Caco-2 (cell line): ENCODE data around the gene ACOXL. TPM values are rescaled to one million over a fixed set of nuclear protein-coding genes. Genes with fewer than 3 reads are reported as not detected.

Source experiments
- BruUV-seq: library from RNA; stranded (reverse); fragments of 400-500 nt; replicated peaks from 2 replicates; lab custom pipeline; 2021; lab: Mats Ljungman, UMichigan
- CTCF ChIA-PET: fragments of 300-600 bp; sonication (Branson Sonifier 250); formaldehyde crosslinking; loops from one replicate; lab custom pipeline; 2022; ENCODE audit warnings: antibody characterized with exemption; lab: Charles Lee
- POLR2A ChIA-PET: fragments of 300-600 bp; sonication (Branson Sonifier 250); formaldehyde crosslinking; loops from one replicate; lab custom pipeline; 2022; ENCODE audit warnings: antibody characterized with exemption; lab: Charles Lee
- DNase-seq, 2 experiments: peaks; one replicate each; pipeline versions ENCODE4 v3.0.0 to v3.0.0-alpha.2; 2020 to 2022
- H3K27me3 ChIP-seq: replicated peaks from 2 replicates; pipeline ENCODE4 v1.6.0; 2011; ENCODE audit warnings: low read length; ENCODE audit not compliant: control insufficient read depth, insufficient read depth
- H3K36me3 ChIP-seq: 2 replicates; pipeline ENCODE4 v1.5.1; 2011; ENCODE audit warnings: low read length; ENCODE audit not compliant: control insufficient read depth, insufficient read depth
- H3K4me1 ChIP-seq: fragments of 250-450 bp; sonication (Bioruptor Pico); 2 replicates; pipeline ENCODE4 v1.5.1; 2020; ENCODE audit warnings: mild to moderate bottlenecking
- H3K4me3 ChIP-seq: 2 replicates; pipeline ENCODE4 v1.5.1; 2011; ENCODE audit warnings: low read depth, mild to moderate bottlenecking, control low read depth, low read length
- H3K9me3 ChIP-seq: fragments of 250-450 bp; sonication (Bioruptor Pico); 2 replicates; pipeline ENCODE4 v1.5.1; 2020; ENCODE audit warnings: mild to moderate bottlenecking, moderate library complexity
- H3K27ac Mint-ChIP-seq: one replicate; pipeline ENCODE4 v1.8.0; 2022; ENCODE audit warnings: mixed read lengths; ENCODE audit not compliant: unreplicated experiment
- H3K27me3 Mint-ChIP-seq: one replicate; pipeline ENCODE4 v1.8.0; 2022; ENCODE audit warnings: mixed read lengths; ENCODE audit not compliant: insufficient read depth, unreplicated experiment
- H3K36me3 Mint-ChIP-seq: one replicate; pipeline ENCODE4 v1.8.0; 2022; ENCODE audit warnings: mild to moderate bottlenecking, mixed read lengths; ENCODE audit not compliant: insufficient read depth, unreplicated experiment
- H3K4me1 Mint-ChIP-seq: one replicate; pipeline ENCODE4 v1.8.0; 2022; ENCODE audit warnings: low read depth, mixed read lengths; ENCODE audit not compliant: unreplicated experiment
- H3K4me3 Mint-ChIP-seq: one replicate; pipeline ENCODE4 v1.8.0; 2022; ENCODE audit warnings: mild to moderate bottlenecking, moderate library complexity, mixed read lengths; ENCODE audit not compliant: unreplicated experiment
- H3K9me3 Mint-ChIP-seq: one replicate; pipeline ENCODE4 v1.8.0; 2022; ENCODE audit warnings: mixed read lengths; ENCODE audit not compliant: unreplicated experiment
- intact Hi-C: fragments of 100-400 bp; cut with micrococcal nuclease; formaldehyde crosslinking; loops from one replicate; pipeline ENCODE4 v1.10.0; 2022; ENCODE audit not compliant: unreplicated experiment
- total RNA-seq: library from RNA; stranded (reverse); gene quantifications from 2 replicates; pipeline ENCODE4 v1.2.3, GENCODE V29; 2022
- TF ChIP-seq, protein P1 (sequence below), 2 experiments: fragments of 200-600 bp in 1 of 2; IDR thresholded peaks; 1 replicate in 1 of 2; 2 replicates in 1 of 2; pipeline versions ENCODE4 v1.5.1 to v1.8.0; 2011 to 2022; ENCODE audit warnings: antibody characterized with exemption in 1 of 2, control low read depth in 1 of 2, inconsistent platforms in 1 of 2, low read depth in 1 of 2, low read length in 1 of 2, mild to moderate bottlenecking in 1 of 2, moderate library complexity in 1 of 2; ENCODE audit not compliant: insufficient read depth in 1 of 2, severe bottlenecking in 1 of 2, unreplicated experiment in 1 of 2

The ACOXL gene
- total RNA-seq, 1 experiment from 2014 or later = 2.6 TPM

DNA sequence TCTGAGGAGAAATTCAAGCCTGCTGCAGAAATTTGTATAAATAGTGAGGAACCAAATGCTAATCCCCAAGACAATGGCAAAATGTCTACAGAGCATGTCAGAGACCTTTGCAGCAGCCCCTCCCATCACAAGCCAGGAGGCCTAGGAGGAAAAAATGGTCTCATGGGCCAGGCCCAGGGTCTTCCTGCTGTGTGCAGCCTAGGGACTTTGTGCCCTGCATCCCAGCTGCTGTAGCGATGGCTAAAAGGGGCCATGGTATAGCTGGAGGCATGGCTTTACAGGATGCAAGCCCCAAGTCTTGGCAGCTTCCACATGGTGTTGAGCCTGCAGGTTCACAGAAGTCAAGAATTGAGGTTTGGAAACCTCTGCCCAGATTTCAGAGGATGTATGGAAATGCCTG lies 197.2 kb downstream of the ACOXL start:
- Mint-ChIP-seq H3K27ac (no peak overlapping the region), H3K9me3 (peaks cover 34% of the 10 kb centered on the region), H3K4me1 (no peaks in the 10 kb centered on the region), H3K4me3 (no peak overlapping the region), H3K27me3 (no peaks in the 10 kb centered on the region), H3K36me3 (no peaks in the 10 kb centered on the region)
- H3K27me3 ChIP-seq = no peaks in the 10 kb centered on the region
- no TSS peak for BruUV-seq
- intact Hi-C loops = no loop called here
- peaks cover 25% of the 10 kb centered on the region for H3K9me3 ChIP-seq
- no peaks in the 10 kb centered on the region for H3K36me3 ChIP-seq
- no peak overlapping the region for H3K4me3 ChIP-seq
- ChIA-PET CTCF (no interaction called here), POLR2A (no interaction called here)
- DNase-seq = no peak
- TF ChIP-seq, protein P1, sequence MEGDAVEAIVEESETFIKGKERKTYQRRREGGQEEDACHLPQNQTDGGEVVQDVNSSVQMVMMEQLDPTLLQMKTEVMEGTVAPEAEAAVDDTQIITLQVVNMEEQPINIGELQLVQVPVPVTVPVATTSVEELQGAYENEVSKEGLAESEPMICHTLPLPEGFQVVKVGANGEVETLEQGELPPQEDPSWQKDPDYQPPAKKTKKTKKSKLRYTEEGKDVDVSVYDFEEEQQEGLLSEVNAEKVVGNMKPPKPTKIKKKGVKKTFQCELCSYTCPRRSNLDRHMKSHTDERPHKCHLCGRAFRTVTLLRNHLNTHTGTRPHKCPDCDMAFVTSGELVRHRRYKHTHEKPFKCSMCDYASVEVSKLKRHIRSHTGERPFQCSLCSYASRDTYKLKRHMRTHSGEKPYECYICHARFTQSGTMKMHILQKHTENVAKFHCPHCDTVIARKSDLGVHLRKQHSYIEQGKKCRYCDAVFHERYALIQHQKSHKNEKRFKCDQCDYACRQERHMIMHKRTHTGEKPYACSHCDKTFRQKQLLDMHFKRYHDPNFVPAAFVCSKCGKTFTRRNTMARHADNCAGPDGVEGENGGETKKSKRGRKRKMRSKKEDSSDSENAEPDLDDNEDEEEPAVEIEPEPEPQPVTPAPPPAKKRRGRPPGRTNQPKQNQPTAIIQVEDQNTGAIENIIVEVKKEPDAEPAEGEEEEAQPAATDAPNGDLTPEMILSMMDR (IDR thresholded peaks at IDR 0.05; ENCODE audit: insufficient read depth in 1 of 2, low read depth in 1 of 2, low read length in 1 of 2, severe bottlenecking in 1 of 2, unreplicated experiment in 1 of 2) = no peak
- H3K4me1 ChIP-seq = no peaks in the 10 kb centered on the region

DNA sequence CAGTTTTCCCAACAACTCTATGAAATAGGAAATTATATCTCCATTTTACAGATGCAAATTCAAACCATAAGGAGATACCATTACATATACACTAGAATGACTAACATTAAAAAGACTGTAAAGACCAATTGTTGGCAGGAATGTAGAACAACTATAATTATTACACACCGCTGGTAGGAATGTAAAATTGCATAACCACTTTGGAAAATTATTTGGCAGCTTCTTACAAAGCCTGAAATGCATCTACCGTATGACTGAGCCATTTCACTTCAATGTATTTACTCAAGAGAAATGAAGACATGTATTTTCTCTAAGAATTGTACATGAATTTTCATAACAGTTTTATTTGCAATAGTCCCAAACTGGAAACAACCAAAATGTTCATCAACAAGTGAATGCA lies 199.3 kb downstream of the ACOXL start:
- Mint-ChIP-seq H3K4me3 (no peak overlapping the region), H3K9me3 (peaks cover 24% of the 10 kb centered on the region)
- POLR2A ChIA-PET = no interaction called here

DNA sequence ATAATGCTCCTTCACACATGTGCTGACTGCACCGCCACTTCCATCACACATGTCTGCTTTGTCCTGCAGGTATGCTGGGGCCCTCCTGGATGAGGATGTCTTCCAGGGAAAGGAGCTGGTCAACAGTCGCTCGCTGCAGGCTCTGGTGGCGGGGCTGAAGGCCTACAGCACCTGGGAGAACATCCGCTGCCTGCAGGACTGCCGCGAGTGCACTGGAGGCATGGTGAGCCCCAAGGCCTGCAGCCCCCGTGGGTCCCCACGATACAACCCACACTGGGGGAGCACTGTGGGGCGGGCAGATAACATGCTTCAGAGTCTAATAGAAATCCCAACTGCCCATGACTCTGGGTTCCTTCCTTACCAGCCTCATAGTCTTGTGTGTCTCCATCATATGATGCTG lies 201.0 kb downstream of the ACOXL start:
- POLR2A ChIA-PET = no interaction called here
- CTCF ChIA-PET = no interaction called here
- no peaks in the 10 kb centered on the region for H3K4me1 Mint-ChIP-seq
- no peak overlapping the region for H3K4me3 Mint-ChIP-seq
- H3K27me3 ChIP-seq = no peaks in the 10 kb centered on the region
- intact Hi-C loops = no loop called here
- H3K4me1 ChIP-seq = no peaks in the 10 kb centered on the region
- peaks cover 3% of the 10 kb centered on the region for H3K27me3 Mint-ChIP-seq
- H3K27ac Mint-ChIP-seq = no peak overlapping the region
- no peak overlapping the region for H3K4me3 ChIP-seq
- peaks cover 11% of the 10 kb centered on the region for H3K9me3 Mint-ChIP-seq
- BruUV-seq = no TSS peak
- H3K9me3 ChIP-seq = peaks cover 25% of the 10 kb centered on the region
- no peak for DNase-seq
- TF ChIP-seq, protein P1 (IDR thresholded peaks at IDR 0.05; ENCODE audit: insufficient read depth in 1 of 2, low read depth in 1 of 2, low read length in 1 of 2, severe bottlenecking in 1 of 2, unreplicated experiment in 1 of 2) = no peak
- no peaks in the 10 kb centered on the region for H3K36me3 Mint-ChIP-seq
- no peaks in the 10 kb centered on the region for H3K36me3 ChIP-seq

More for the DNA sequence above, 199.3 kb downstream of the ACOXL start:
- Mint-ChIP-seq H3K27me3 (no peaks in the 10 kb centered on the region), H3K36me3 (no peaks in the 10 kb centered on the region), H3K27ac (no peak overlapping the region), H3K4me1 (no peaks in the 10 kb centered on the region)
- TF ChIP-seq, protein P1 (IDR thresholded peaks at IDR 0.05; ENCODE audit: insufficient read depth in 1 of 2, low read depth in 1 of 2, low read length in 1 of 2, severe bottlenecking in 1 of 2, unreplicated experiment in 1 of 2) = no peak
- no peak overlapping the region for H3K4me3 ChIP-seq
- CTCF ChIA-PET = no interaction called here
- H3K9me3 ChIP-seq = peaks cover 25% of the 10 kb centered on the region
- no peak for DNase-seq
- no peaks in the 10 kb centered on the region for H3K27me3 ChIP-seq
- no TSS peak for BruUV-seq
- H3K4me1 ChIP-seq = no peaks in the 10 kb centered on the region
- intact Hi-C loops = no loop called here
- no peaks in the 10 kb centered on the region for H3K36me3 ChIP-seq
